NCI-H446 (cell line): ENCODE data around the gene FERMT2.
A peak's percentile ranks its signal among the peaks of the same experiment; 100 is the strongest.

Source experiments
- DNase-seq, 2 experiments: peaks; one replicate each; lab custom pipeline; 2025; lab: John Stamatoyannopoulos, UW

FERMT2 gene

DNA sequence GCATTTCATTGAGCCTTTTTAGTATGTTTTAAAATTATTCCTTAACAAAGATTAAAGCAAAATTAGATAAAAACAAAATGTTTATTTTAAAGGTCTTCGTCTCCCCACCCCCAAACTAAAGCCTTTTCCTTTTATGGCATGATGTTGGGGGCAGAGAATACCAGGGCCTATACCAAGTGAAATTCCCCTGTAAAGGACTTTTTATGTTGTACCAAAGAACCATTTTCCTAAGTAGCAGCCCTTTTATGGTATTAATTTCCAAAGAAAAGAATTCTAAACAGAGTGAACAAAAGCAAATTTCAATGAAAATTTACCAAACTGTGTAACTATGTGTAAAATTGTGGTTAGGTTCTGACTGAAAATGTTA lies 87.5 kb downstream of the FERMT2 start:
- DNase-seq: no peak

DNA sequence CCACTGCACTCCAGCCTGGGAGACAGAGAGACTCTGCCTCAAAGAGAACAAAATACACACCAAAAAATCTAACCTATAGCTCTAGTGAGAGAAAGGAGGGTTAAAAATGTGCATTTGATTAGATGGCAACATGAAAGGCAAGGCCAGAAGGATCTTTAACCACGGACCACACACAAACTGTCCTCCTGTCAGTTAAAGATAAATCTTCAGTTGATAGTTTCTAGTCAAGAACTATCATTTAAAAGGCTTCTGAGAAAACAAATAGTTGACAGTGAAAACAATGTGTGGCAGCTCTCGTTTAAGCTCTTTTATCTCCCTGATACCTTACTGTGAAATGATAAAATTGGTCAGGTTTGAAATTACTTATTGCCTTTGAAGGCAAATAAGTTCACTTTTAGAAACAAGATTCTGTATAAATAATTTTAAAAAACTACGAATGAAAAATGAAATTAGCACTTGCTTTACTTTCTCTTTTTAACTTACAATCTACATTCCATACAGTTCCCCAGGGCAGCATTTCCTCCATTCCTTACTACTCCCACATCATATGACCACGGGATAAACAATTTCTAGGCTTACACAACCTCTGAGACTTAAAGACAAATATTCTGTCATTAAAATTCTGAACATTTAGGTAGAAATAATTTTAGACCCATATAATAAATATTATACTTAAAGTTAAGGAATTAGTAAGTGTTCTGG lies 88.1 kb downstream of the FERMT2 start:
- no peak for DNase-seq

DNA sequence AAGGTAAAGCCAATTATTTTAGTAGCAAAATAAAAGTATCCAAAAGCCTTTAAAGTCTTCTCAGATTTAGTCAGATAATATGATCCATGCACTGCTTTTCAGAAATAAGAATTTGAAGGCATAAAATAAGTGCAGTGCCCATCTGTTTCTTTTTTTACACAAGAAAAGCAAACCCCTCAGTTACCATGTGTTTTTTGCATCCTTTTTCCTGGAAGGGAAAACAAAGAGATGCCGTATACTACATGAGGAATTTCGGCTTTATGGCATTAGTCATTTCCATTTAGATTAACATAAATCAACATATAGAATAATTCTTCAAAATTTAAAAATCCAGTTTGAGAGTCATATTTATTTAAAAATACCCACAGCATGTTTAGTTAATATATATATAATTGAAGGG lies 89.4 kb downstream of the FERMT2 start:
- DNase-seq: no peak

DNA sequence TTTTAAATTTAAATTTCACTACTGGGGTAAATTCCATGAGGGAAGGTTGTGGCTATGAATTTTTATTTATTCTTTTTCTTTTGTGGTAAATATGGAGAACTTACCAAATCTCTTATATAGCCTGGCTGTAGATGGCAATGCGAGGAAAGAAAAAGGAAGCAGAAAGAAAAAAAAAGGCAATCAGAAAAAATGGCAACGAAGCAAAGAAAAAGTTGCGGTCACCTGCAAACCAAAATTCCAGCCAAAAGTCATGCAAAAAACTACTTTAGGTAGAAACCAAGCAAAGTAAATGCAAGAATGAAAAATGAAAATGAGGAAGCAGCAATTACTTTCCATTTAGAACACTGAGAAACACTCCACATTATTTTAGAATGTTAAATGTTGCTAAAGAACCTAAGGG lies 89.9 kb downstream of the FERMT2 start:
- no peak for DNase-seq

DNA sequence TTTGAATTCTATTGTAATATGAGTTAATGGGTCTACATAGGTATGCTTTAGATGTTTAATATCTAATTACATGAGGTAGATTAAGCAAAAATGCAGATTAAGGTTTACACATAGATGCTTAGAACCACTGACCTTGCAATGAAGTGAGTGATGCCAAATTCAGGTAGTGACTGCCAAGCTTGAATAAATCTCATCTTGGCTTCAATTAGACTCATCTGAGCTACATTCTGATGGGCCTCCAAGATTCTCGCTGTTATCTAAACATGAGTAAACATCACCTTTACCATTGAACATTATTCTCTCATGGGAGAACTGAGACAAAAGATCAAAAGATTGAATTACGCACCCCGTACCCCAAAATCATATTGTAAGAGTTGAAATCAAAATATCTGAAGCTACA lies 90.6 kb downstream of the FERMT2 start:
- no peak for DNase-seq

DNA sequence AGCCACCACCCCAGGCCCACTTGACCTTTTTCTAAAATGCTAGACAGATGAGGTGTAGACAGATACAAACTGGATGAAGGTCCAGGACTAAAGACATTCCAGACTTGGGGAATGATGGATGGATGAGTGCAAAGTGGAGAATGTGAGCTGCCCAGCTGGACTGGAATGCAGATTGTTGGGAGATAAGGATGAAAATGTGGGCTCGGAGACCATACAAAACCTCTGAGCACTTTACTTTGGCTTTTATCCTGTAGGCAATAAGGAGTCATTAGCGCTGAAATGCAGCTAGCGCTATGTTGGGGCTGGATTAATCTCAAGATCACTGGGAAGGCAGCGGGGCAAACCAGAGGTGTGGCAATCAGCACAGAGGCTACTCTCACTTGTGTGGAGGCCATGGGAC lies 94.7 kb downstream of the FERMT2 start:
- no peak for DNase-seq

DNA sequence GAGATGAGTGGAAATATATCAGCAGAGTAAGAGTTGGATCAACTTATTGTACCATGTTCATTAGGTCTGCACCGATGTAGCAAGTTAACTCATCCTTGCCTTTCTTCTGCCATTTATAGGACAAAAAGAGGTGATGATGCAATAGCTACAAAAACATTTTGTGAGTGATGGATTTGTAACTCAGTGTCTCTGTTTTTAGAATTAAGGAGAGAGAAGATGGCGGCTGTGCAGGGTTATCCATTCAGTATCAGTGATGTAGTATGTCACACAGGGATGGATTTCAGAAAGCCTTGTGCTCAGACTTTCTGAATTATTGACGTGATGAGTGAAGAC lies 97.4 kb downstream of the FERMT2 start:
- DNase-seq: no peak

DNA sequence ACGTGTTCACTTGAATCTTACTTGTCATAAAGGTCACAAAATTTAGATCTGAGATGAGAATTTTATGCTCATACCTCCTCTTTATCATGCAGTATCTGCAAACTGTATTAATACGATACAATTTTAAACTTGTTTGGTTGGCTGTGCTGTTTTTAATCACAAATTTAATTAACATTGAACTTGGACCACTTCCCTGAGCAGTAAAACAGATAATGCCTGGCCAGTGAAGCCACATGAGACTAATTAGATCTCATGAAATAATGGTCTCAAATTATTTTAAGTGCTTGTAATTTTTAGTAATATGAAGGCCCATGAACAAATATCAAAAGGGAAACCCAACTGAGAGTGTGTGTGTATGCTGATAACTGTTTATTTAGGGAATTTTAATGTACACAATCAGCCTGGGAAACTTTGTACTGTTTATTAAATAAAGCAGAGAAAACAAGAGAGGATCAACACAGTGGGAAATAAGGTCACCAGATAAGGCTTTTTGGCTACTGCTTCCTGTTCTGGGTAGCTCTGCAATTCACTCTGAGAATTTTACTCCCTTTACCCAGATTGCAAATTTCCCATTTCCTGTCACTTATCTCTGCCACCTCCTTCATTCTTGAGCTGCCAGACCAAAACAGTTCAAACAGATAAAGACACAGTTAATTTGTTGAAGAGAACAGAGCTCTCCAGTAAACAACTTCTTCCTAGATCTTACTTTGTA lies 97.9 kb downstream of the FERMT2 start:
- no peak for DNase-seq

DNA sequence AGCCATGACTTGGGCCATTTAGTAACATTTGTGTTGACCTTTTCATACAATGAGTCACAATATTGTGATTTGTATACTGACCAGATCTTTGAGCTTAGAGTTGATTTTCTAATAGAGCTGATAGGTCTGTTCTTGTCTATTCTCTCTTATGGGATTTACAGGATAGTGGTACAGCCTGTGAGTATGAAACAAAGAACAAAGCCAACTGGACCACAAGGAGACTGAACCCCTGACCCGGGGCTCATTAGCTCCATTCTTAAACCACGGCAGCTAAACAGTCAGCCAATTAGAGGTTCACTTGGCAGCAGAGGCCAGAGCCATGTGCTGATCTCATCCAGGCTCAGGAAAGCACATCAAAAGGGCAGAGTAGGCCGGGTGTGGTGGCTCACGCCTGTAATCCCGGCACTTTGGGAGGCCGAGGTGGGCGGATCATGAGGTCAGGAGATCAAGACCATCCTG lies 100.4 kb downstream of the FERMT2 start:
- no peak for DNase-seq

DNA sequence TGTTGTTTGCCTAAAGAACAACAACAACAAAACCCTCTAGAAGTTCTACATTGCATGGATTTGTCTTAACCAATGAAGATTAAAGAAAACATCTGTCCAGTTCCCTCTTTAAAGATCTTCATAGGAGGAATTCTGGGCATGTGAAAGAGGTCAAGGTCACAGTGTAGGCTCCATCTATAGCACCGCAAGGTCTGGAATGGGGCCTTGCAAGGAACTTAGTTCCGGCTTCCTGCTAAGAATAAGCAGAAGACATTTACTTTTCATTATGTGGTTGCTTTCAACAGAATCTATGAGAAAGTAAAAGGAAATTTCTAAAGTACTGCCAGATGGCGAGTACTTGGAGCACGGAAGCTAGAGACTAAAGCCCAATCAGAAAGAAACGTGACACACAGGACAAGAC lies 102.2 kb downstream of the FERMT2 start:
- no peak for DNase-seq

DNA sequence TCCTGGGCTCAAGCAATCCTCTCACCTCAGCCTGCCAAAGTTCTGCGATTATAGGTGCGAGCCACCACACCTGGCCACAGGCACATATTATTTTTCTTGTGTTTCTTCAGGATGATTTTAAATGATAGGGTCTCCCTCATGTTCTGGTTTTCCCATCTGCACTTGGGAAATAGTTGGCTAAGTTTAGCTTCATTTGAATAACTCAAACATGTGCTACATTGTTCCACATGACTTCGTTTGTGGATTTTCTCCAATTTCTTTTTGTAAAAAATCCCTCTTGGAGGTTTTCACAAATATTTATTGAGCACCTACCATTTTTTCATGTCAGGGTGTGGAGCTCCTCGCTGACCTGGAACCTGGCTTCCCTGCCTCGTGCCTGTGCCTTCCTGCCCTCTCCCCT lies 104.3 kb downstream of the FERMT2 start:
- DNase-seq: no peak

DNA sequence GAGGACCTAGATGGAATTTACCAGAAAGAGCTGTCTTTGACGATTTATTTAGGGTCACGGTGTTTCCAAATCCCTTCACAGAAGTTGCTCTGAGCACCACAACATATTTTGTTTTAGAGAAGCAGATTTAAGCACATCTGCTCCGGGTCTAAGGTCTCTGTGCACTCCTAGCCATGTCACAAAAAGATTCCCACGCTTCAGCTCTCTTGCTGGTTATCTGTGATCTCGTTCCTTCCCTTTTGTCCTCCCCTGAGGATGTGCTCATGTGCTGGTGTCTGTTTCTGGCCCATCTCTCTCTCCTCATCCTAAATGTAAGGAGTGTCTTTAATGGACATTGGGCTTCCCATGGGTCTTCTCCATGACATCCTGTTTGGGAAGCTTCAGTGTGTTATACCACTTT lies 105.8 kb downstream of the FERMT2 start:
- DNase-seq: no peak

DNA sequence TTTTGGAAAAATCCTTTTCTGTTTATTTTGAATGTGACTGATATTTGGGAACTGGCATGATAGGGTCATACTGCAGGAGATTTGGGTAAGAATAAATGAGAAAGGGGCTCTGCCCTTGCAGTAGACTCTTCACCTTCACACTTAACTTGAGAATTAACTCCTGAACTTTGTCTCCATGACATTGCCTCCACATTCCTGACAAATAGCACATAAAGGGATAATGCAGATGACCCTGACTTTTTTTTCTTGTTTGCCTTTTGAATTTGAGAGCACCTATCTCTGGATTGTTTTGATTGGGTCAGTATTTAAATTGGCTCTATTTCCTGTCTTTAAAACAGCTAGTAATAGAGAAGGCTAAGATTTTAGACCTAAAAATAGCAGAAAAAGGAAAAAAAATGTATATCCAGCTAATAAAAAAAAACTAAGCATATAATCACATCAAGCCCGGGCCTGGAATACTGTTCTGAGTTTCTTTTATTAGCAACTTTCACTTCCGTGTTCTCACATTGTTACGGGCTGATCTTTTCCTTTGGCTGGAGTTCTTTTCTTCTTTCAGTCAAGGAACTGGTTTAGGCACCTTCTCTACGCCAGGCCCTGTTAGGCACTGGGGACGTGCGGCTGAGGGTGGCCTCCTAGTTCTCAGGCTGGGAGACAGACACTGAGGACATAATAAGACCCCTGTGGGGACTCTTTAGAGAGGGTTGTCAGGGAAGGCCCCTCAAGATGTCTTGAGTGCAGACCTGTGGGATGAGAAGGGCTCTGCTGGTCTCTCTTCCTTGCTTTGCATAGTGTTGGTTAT lies 106.4 kb downstream of the FERMT2 start:
- DNase-seq: no peak

DNA sequence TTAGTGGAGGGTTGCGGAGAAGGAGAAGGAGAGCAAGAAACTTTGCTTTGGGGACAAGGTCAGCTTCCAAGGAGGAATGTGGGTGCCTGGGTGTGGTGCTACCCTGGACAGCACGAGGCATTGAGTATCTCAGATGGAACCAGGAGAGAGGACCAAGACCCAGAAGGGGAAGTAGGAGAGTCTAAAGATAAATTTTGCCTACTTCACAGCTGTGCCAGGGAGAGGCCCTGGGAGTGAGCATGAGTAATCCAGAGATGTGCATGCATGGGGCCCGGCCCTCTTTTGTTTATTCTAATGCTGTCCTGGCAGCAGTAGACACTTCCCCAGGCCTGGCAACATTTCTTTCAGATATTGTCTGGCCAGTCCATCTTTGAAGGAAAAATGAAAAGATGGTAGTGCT lies 110.0 kb downstream of the FERMT2 start:
- DNase-seq: no peak

DNA sequence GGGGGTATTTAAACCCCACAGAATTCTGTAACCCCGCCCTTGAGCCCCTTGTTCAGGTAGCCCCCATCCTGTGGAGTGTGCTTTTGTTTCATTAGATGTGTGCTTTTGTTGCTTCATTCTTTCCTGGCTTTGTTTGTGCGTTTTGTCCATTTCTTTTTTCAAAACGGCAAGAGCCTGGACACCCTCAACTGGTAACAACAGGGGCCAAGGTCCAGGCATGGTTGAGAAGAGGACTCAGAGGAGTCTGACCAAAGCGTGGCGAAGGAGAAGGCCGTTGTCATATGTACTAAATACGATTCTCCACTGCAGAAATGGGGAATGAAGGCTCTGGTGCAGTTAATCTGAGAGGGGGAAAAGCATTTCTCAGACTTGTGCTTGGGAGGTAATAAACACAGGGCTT lies 113.4 kb downstream of the FERMT2 start:
- DNase-seq: no peak

DNA sequence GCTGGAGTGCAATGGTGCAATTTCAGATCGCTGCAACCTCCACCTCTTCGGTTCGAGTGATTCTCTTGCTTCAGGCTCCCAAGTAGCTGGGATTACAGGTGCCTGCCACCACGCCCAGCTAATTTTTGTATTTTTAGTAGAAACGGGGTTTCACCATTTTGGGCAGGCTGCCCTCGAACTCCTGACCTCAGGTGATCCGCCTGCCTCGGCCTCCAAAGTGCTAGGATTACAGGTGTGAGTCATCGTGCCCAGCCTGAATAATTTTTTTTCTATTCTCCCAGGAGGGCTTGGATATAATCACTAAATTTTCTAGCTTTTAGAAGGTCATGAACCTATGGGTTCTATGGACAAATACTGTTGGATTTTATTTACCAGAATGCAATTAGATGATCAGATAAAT lies 114.8 kb downstream of the FERMT2 start:
- no peak for DNase-seq

DNA sequence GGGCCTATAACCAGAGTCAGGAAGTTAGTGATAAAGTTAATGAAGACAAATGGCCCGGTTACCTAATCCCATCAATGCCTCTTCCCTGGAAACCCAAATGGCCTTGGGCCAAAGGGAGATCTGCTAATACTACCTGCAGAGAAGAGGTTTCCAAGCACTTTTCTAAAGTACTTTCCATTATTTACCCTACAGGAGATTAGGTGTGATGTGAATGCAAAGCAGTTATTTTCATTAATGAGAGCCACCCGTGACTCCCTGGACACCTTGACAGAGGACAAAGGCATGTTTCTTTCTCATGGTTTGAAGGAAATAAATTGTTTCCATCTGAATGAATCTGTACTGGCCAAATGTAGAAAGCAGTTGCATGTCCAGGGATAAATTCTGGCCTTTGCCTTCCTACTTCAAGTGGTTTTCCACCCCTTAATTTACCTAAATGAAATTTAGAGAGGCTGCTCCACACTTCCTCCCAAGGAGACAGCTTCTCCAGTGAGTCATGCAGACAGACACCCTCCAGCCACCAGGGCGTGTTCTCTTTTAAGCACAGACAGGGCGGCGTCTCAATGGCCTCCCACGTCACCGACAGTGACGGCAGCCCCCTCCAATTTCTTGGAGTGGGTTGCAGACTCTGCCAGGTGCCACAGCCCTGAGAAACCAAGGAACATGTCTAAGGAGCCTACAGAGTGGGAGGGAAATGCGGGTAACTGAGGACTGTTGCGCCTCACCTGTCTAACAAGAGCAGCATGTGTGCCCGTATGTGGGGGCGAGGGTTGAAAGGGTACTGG lies 115.5 kb downstream of the FERMT2 start:
- peak in 1 of 2 experiments; percentile 5 for DNase-seq

DNA sequence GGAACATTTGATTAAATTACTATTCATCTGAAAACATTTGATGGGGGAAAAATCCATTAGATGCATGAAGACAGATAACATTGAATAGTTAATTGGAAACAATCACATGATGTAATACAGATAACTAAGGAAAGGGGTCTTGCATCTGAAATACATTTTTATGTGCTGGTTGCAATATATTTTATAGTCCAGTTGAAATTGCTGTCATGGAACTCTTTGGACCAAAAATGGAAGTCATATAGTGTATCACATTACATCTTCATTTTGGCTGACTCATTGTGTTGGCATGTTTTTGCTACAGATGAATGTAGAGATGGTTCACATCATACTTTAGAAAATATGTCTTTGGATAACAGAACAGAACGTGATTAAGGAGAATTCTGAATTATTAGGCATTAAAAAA lies 116.4 kb downstream of the FERMT2 start:
- DNase-seq: peak in 1 of 2 experiments; percentile 26

DNA sequence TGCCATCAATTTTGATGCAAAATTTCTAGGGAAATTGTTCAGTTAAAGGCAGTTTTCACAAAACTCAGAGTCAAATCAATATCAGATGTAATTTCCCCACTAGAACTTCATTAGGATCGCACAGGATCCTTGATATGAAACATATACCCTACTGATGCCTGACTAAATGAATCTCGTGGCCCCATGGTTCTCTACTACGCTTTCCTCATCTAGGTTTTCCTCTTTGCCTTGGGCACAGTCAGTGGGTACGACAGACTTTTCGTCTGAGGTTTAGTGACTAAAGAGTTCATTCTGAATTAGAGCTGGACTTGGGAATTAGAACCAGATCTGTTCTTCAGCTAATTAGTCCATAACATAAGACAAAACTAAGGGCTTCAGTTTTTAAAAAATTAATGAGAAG lies 117.0 kb downstream of the FERMT2 start:
- DNase-seq: no peak

DNA sequence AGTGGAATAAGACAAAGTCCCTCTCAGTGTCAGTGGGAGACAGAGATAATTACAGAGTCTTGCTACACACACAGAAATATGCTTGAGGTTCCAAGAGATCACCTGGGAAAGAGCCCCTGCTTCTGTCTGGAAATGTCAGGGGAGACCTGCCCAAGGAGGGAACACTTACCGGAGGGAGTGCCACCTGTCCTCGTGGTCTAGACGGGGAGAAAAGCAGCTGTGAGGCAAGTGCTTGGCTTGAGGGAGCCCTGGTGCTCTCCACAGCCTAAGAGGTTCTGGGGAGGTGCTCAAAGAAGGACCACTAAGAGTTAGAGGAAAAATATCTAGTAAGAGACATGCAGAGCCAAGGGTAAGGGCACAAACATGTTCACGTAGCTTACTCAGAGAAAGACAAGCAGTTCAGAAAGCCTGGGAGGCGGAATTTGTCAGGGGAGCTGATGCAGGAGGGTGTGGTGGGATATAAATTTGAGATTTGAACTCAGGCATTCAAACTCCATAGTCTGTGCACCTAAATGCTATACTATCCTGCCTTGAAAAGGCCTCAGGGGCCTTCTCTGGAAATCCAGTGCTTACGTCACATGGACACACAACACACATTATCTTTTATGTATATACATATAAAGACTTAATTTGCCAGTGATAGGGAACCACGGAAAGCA lies 121.2 kb downstream of the FERMT2 start:
- DNase-seq: no peak

DNA sequence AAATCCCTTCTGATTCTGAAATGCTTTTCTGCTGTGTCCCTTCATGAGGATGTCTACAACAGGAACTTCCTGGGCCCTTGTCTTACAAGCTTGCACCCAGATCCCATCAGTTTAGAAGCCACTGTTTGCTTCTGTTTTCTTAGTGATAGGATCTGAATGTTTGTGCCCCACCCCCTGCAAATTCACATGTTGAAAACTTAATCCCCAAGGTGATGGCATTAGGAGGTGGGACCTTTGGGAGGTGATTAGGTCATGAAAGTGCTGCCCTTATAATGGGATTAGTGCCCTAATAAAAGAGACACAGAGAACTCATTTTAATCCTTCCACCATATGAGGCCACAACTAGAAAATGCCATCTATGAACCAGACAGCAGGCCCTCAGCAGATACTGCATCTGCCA lies 123.4 kb downstream of the FERMT2 start:
- DNase-seq: no peak

DNA sequence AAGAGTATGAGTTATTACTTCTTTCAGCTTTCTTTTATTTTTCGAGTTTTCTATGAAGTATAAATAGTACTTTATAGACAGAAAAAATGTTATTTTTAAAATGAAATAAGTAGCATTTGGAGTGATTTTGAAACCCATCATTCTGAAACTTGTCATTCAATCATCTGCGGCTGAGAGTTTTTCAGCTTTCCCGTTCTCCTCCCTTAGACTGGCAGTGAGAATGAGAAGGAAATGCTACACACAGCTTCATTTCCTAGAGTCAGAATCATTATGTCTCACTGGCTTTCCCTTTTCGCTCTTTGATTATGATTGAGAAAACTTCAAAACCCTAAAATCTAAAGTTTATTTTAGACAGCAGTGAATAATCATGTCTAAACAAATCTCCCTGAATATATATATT lies 125.8 kb downstream of the FERMT2 start:
- no peak for DNase-seq
